ENCODE measurements around the gene PHF12.

Gene PHF12

DNA sequence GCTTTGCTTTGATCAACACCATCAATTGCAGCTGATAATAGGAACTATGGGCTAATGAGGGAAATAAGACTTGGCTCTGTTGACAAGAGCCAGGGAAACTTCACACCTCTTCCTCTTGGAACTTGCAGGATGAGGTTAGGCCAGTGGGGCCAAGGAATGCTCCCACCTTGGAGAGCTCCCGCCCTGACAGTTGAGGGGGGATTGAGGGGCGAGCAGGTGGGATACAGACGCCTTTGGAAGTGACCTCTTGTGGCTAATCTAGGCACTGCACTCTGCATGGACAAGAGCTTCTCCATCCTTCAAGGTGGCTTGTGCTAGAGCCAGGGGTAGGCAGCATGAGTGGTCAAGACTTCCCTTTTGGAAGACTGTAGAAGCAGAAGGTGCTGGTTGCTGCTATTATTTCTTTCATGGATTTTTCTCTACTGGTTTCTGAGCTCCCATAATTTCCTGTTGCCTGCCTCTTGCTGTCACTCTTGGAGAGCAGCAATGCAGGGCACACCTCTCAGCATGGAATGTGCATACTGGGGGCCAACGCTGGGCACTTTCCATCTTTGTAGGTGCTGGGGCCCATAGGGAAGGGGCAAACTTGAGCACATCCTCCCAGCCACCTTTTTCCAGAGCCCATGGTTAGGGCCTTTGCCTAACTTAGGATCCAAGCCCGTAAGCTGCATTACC lies 2.3 kb upstream of the PHF12 start:
- no peak overlapping the region for H3K4me3 ChIP-seq (ENCODE audit: low read length in 2 of 2)
- peaks cover 23% of the 10 kb centered on the region for H3K4me1 ChIP-seq (ENCODE audit: control insufficient read depth, insufficient read depth, low read length)
- H3K27ac ChIP-seq (ENCODE audit: low read length): peak overlapping the region; percentile 100
- peaks cover 0 to 2% of the 10 kb centered on the region in 2 donors for H3K36me3 ChIP-seq (ENCODE audit: control insufficient read depth in 2 of 2, insufficient read depth in 2 of 2, low read length in 2 of 2)
- H3K9me3 ChIP-seq (ENCODE audit: control insufficient read depth in 2 of 2, low read length in 2 of 2): no peaks in the 10 kb centered on the region
- no peaks in the 10 kb centered on the region for H3K27me3 ChIP-seq (ENCODE audit: control insufficient read depth in 1 of 2, insufficient read depth in 2 of 2, low read length in 2 of 2)
- H3K9ac ChIP-seq (ENCODE audit: low read length in 2 of 2): no peak overlapping the region

DNA sequence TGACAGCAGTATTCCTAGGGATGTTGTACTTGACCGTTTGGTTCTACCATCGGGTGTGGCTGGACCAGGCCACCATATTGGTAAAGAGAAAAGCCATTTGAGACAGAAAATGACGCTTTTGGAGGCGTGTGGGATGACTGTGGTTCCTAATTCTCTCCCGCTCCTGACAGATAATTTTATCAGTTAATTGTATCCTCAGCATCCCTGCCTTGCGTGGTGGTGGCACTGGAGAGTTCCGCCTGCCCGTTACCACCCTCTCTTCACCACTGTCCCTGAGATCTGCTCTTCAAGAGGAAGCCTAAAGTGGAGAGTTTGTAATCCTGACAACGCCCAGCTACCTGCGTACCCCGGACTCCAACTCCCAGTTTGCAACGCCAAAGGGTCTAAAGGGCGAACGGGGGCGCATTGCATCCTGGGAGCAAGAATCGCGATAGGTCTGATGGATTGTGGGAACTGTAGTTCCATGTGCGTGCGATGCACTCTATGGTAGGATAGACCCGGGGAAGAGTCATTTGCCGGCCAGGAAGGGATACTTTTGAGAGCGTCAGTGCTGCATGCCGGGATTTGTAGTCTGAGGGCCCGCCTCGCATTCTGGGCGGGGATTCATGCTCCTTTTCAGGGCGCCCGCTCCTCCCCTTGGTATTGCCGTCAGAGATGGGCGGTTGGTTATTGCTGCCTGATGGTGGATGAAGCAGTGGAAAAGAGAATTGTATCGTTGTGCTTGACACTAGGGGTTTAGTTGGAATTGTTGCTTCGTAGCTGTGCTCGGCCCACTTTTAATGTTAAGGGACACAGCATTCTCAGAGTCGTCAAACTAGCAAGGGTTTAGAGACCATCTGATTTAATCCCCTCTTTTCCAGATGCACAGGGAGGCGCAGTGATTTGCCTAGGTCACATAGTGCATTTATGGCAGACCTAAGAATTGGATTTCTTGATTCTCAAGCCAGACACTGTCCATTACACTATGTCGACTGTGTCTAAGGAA lies 965 bp upstream of the PHF12 start:
- Histone ChIP-seq H3K4me1 (ENCODE audit: control insufficient read depth, insufficient read depth, low read length) (peaks cover 28% of the 10 kb centered on the region), H3K27me3 (ENCODE audit: control insufficient read depth in 1 of 2, insufficient read depth in 2 of 2, low read length in 2 of 2) (no peaks in the 10 kb centered on the region), H3K9me3 (ENCODE audit: control insufficient read depth in 2 of 2, low read length in 2 of 2) (no peaks in the 10 kb centered on the region), H3K36me3 (ENCODE audit: control insufficient read depth in 2 of 2, insufficient read depth in 2 of 2, low read length in 2 of 2) (no peaks in the 10 kb centered on the region), H3K27ac (ENCODE audit: low read length) (peak overlapping the region; percentile 100), H3K9ac (ENCODE audit: low read length in 2 of 2) (peak overlapping the region; percentile 93 to 99), H3K4me3 (ENCODE audit: low read length in 2 of 2) (peak overlapping the region; percentile 95 to 97)

DNA sequence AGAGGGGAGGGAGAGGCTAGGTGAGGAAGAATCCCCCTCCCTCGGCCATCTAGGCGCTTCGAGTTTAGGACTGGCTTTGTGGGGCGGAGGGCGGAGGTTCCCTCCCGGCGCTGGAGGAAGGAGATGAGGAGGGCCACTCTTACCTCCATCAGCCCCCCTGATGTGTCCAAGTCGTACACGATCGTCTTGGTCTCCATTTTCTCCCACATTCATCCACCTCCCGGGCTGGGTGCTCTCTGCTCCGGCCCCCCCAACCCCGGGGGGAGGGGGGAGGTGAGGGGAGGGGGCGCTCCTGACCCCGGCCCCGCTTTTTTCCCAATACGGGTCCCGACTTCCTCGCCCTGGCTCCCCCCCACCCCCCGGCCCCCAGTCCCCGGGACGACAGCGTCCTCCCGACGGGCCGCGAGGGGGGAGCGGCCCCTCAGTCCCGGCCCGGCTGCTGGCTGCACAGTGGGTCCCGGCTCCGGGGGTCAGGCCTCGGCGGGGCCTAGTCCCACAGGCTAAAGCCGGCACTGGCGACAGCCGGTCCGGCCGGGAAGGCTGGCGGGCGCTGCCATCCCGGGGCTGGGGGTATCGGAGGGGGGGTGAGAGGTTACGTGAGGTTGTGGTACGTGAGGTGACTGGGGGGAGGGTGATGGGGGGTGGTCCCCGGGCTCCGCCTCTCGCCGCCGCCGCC lies 428 bp downstream of the PHF12 start:
- peak overlapping the region; percentile 91 for H3K27ac ChIP-seq (ENCODE audit: low read length)
- peak overlapping the region; percentile 86 to 90 for H3K9ac ChIP-seq (ENCODE audit: low read length in 2 of 2)
- H3K27me3 ChIP-seq (ENCODE audit: control insufficient read depth in 1 of 2, insufficient read depth in 2 of 2, low read length in 2 of 2): no peaks in the 10 kb centered on the region
- H3K4me3 ChIP-seq (ENCODE audit: low read length in 2 of 2): peak overlapping the region; percentile 92 to 95
- H3K4me1 ChIP-seq (ENCODE audit: control insufficient read depth, insufficient read depth, low read length): peaks cover 39% of the 10 kb centered on the region
- no peaks in the 10 kb centered on the region for H3K36me3 ChIP-seq (ENCODE audit: control insufficient read depth in 2 of 2, insufficient read depth in 2 of 2, low read length in 2 of 2)
- H3K9me3 ChIP-seq (ENCODE audit: control insufficient read depth in 2 of 2, low read length in 2 of 2): no peaks in the 10 kb centered on the region

DNA sequence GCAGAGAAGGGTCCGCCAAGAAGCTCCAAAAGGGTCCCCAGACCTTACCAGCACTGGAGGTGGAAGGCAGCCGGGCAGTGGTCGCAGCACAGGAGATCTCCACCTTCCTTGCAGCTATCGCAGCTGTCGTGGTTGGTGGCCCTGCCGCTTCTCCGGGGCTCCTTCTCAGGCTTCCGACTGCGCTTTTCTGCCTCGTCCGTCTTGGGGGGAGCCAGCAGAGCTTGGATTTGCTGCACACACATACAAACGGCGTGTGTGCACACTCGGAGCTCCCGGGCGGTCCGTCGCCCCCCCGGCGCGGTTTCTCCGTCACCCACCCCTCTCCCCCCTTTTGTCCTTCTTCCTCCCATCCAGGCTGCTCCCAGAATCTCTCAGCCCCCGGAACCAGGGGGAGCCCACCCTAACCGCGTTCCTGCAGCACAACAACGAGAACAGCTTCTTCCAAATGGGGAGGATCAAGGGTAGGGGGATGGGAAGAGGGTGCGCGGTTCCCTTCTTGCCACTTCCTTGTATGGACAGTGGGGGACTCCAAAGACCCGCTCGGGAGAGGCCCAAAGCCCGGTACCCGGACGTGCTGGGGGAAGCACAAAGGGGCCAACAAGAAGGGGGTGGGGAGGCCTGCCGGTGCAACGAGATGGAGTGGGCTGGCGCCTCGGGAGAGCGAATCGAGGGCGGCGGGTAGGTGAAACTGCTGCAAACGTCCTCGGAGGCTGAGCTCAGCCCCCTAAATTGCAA lies 1.1 kb downstream of the PHF12 start:
- Histone ChIP-seq H3K4me3 (ENCODE audit: low read length in 2 of 2) (peak overlapping the region; percentile 92 to 95), H3K27me3 (ENCODE audit: control insufficient read depth in 1 of 2, insufficient read depth in 2 of 2, low read length in 2 of 2) (no peaks in the 10 kb centered on the region), H3K27ac (ENCODE audit: low read length) (peak overlapping the region; percentile 91), H3K4me1 (ENCODE audit: control insufficient read depth, insufficient read depth, low read length) (peaks cover 43% of the 10 kb centered on the region), H3K9ac (ENCODE audit: low read length in 2 of 2) (peak overlapping the region; percentile 86 to 90), H3K36me3 (ENCODE audit: control insufficient read depth in 2 of 2, insufficient read depth in 2 of 2, low read length in 2 of 2) (no peaks in the 10 kb centered on the region), H3K9me3 (ENCODE audit: control insufficient read depth in 2 of 2, low read length in 2 of 2) (no peaks in the 10 kb centered on the region)

DNA sequence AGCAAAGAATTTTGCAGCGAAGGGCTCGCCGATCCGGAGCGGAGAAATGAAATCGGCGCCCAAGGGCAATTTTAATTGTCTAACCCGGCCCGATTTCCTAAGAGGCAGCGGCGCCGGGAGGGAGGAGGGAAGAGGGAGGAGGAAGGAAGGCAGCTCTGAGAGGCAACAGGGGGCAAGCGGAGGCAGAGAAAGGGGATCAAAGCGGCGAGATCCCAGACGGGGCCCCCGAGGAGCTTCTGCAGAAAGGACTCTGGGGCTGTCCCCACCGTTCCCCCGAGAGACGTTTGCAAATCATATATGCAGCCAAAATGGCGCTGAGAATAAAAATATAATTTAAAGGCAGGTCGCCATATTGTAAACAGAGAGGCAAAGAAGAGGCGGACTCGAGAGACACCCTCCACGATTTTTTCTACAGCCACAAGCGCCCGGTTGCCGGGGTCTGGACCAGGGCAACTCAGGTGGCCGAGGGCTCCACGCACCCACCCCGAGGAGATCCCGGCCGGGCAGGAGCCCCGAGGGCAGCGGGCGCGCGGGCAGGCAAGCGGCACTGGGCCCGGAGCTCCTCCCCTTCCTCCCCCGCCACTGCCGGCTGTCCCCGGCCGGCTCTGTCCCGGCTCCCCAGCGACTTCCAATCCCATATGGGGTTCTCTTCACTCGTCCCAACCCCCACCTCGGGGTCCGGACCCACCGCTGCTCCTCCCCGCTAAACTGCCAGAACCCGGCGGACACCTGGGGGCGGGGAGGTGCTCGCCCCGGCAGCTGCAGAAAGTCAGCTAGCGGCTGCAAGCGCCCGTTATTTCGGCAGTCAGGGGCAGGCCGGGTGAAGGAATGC lies 1.9 kb downstream of the PHF12 start:
- Histone ChIP-seq H3K27me3 (ENCODE audit: control insufficient read depth in 1 of 2, insufficient read depth in 2 of 2, low read length in 2 of 2) (no peaks in the 10 kb centered on the region), H3K9ac (ENCODE audit: low read length in 2 of 2) (peak overlapping the region; percentile 86 to 90), H3K4me1 (ENCODE audit: control insufficient read depth, insufficient read depth, low read length) (peaks cover 47% of the 10 kb centered on the region), H3K9me3 (ENCODE audit: control insufficient read depth in 2 of 2, low read length in 2 of 2) (no peaks in the 10 kb centered on the region), H3K4me3 (ENCODE audit: low read length in 2 of 2) (peak overlapping the region; percentile 92 to 95), H3K27ac (ENCODE audit: low read length) (peak overlapping the region; percentile 91), H3K36me3 (ENCODE audit: control insufficient read depth in 2 of 2, insufficient read depth in 2 of 2, low read length in 2 of 2) (no peaks in the 10 kb centered on the region)

DNA sequence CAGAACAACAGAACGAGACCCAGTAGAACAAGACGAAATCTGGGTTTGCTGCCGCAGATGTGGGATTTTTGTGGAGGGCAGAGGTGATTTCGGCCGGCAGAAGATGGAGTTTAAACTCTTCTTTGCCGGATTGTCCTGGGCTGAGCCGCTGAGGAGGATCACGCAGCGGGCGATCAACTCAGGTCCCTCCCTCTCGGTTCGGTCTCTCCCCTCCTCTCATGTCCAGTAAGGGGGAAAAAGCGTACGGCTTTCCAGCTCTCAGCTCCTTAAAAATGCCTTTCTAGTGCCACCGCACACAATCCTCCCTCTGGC lies 2.5 kb downstream of the PHF12 start:
- H3K9ac ChIP-seq (ENCODE audit: low read length in 2 of 2): peak overlapping the region; percentile 86 to 90
- peaks cover 47% of the 10 kb centered on the region for H3K4me1 ChIP-seq (ENCODE audit: control insufficient read depth, insufficient read depth, low read length)
- no peaks in the 10 kb centered on the region for H3K27me3 ChIP-seq (ENCODE audit: control insufficient read depth in 1 of 2, insufficient read depth in 2 of 2, low read length in 2 of 2)
- H3K4me3 ChIP-seq (ENCODE audit: low read length in 2 of 2): peak overlapping the region; percentile 92 to 95
- H3K36me3 ChIP-seq (ENCODE audit: control insufficient read depth in 2 of 2, insufficient read depth in 2 of 2, low read length in 2 of 2): no peaks in the 10 kb centered on the region
- peak overlapping the region; percentile 91 for H3K27ac ChIP-seq (ENCODE audit: low read length)
- H3K9me3 ChIP-seq (ENCODE audit: control insufficient read depth in 2 of 2, low read length in 2 of 2): no peaks in the 10 kb centered on the region

DNA sequence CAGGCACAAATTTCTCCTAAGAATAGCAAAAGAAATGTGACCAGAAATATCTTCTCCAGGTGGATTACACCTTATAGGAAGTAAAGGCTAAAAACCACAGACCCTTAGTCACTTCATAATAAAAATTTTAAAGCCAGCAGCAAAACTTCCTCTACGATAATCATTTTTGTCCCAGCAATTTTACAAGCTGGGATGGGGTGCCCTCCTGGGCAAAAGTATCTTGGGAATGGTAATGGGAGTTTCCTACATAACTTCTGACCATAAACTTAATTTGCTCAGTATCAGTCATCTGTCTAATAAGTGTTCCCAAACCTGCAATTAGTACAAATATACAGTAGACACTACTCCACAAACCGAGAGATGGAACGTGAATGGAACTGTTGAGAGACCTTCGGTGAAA lies 3.0 kb downstream of the PHF12 start:
- peaks cover 44% of the 10 kb centered on the region for H3K4me1 ChIP-seq (ENCODE audit: control insufficient read depth, insufficient read depth, low read length)
- H3K9me3 ChIP-seq (ENCODE audit: control insufficient read depth in 2 of 2, low read length in 2 of 2): no peaks in the 10 kb centered on the region
- H3K27me3 ChIP-seq (ENCODE audit: control insufficient read depth in 1 of 2, insufficient read depth in 2 of 2, low read length in 2 of 2): no peaks in the 10 kb centered on the region
- peak overlapping the region; percentile 92 to 95 for H3K4me3 ChIP-seq (ENCODE audit: low read length in 2 of 2)
- peak overlapping the region; percentile 91 for H3K27ac ChIP-seq (ENCODE audit: low read length)
- peak overlapping the region; percentile 86 to 90 for H3K9ac ChIP-seq (ENCODE audit: low read length in 2 of 2)
- no peaks in the 10 kb centered on the region for H3K36me3 ChIP-seq (ENCODE audit: control insufficient read depth in 2 of 2, insufficient read depth in 2 of 2, low read length in 2 of 2)

DNA sequence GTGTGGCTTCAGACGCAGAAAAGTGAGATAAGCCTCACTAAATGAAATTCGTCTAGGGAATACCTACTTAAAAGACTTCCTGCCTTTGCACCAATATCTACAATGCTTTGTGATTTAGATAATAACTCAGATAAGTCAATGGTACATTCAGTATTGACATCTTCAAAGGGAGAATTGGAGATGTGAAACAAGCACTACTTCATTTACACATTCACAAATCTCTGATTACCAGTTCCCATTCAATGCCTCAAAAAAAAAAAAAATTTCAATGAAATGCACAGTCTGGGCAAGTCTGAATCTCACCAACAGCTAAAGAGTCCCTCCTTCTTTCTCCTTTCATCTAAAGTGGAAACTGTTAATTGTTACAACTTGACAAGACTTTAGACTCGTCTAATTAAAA lies 3.7 kb downstream of the PHF12 start:
- Histone ChIP-seq H3K27me3 (ENCODE audit: control insufficient read depth in 1 of 2, insufficient read depth in 2 of 2, low read length in 2 of 2) (no peaks in the 10 kb centered on the region), H3K9me3 (ENCODE audit: control insufficient read depth in 2 of 2, low read length in 2 of 2) (no peaks in the 10 kb centered on the region), H3K4me3 (ENCODE audit: low read length in 2 of 2) (no peak overlapping the region), H3K36me3 (ENCODE audit: control insufficient read depth in 2 of 2, insufficient read depth in 2 of 2, low read length in 2 of 2) (peaks cover 0 to 3% of the 10 kb centered on the region in 2 donors), H3K27ac (ENCODE audit: low read length) (no peak overlapping the region), H3K9ac (ENCODE audit: low read length in 2 of 2) (no peak overlapping the region), H3K4me1 (ENCODE audit: control insufficient read depth, insufficient read depth, low read length) (peaks cover 37% of the 10 kb centered on the region)

DNA sequence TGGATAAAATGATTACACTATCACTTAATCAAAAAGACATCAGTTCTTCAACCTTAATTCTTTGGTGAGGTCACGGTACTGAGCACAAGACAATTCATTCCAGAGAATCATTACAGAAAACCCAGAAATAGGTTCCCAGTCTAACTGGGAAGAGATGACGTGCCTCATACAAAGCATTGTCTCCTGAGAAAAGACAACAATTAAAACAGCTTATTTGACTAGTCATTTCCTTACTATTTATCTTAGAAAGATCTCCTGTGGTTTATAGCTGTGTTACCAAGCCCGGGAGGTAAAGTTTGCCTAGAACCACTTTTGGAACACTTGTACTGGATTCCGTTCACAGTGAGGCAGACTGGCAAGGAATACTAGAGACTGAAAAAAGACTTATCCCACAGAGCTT lies 5.1 kb downstream of the PHF12 start:
- Histone ChIP-seq H3K27me3 (ENCODE audit: control insufficient read depth in 1 of 2, insufficient read depth in 2 of 2, low read length in 2 of 2) (no peaks in the 10 kb centered on the region), H3K9me3 (ENCODE audit: control insufficient read depth in 2 of 2, low read length in 2 of 2) (no peaks in the 10 kb centered on the region), H3K4me1 (ENCODE audit: control insufficient read depth, insufficient read depth, low read length) (peaks cover 35% of the 10 kb centered on the region), H3K9ac (ENCODE audit: low read length in 2 of 2) (no peak overlapping the region), H3K27ac (ENCODE audit: low read length) (no peak overlapping the region), H3K36me3 (ENCODE audit: control insufficient read depth in 2 of 2, insufficient read depth in 2 of 2, low read length in 2 of 2) (peaks cover 0 to 3% of the 10 kb centered on the region in 2 donors), H3K4me3 (ENCODE audit: low read length in 2 of 2) (no peak overlapping the region)
